T-helper 22 cell (primary cell): Measurements from ENCODE around the gene CORO2B.
"Not testable (repeated sequence)": the region's sequence is repeated elsewhere in the genome, so short reads cannot be mapped to it uniquely, and the experiment has no call there.

Source experiments
- DNase-seq: peaks from one replicate; pipeline ENCODE4 v3.0.0-alpha.2; 2020; ENCODE audit warnings: low read depth

Gene CORO2B

GRCh38 chr15:68647361-68647760 lies 68.6 kb downstream of the CORO2B start:
- DNase-seq = not testable (repeated sequence)

DNA sequence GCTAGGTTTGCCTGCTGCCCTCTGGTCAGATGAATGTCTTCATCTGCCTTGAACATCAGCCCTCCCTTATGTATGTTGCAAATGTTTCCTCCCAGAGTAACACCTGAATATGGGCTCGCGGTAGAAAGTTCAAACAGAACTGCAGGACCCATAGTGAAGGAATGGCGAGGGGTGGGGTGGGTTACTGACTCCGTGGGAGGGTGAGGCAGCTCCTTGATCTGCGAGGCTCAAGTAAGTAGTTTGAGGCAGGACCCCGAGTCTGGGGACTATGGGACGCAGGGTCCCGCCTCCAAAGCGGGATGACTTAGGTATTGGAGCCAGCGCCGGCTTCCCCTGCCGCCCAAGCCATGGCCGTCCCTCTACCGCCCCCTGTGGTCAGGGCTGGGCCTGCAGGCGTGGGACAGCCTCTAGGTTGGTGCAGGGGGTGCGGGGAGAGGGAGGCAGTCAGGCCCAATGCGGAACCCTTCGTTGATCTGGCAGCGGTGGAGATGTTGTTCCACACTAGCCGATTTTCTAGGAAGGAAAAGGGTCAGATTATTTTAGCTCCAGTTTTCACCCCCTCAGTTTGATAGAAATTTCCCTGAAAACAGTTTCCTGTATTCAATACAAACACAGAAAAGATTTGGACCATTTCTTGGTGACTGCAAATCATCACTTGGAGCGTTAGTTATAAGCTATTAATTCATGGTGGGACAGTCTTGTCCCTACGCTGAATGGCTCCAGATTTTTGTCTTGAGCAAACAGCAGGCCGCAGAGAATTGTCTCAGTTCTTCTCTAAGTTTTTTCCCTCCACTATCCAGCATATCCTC lies 72.3 kb downstream of the CORO2B start:
- no peak for DNase-seq

DNA sequence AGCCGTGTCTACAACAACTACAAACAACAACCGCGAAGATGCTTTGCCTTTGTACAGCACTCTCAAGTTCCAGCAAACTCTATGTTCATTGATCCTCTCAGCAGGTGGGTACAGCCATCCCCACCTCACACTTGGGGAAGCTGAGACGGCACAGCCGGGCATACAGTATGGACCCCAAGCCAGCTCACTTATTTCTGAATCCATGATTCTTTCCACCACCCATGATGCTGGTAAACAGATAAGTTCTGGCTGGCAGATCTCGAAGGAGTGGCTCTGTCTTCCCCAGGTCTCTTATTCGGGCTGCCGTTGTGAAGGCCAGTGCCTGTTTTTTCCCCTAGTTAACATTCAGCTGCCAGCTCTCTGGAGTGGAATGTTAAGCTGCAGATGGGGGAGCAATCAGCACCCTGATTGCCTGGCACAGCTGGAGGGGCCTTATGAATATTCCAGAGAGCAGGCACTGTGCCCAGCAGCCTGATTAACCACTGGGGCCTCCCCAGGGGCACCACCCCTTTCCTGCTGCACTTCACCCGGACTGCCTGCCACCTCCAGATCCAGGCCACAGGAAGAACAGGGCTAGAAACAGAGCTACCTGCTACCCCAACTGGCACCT lies 73.2 kb downstream of the CORO2B start:
- DNase-seq = no peak

GRCh38 chr15:68653031-68653635 lies 74.3 kb downstream of the CORO2B start:
- no peak for DNase-seq

GRCh38 chr15:68653801-68654200 lies 75.0 kb downstream of the CORO2B start:
- no peak for DNase-seq

DNA sequence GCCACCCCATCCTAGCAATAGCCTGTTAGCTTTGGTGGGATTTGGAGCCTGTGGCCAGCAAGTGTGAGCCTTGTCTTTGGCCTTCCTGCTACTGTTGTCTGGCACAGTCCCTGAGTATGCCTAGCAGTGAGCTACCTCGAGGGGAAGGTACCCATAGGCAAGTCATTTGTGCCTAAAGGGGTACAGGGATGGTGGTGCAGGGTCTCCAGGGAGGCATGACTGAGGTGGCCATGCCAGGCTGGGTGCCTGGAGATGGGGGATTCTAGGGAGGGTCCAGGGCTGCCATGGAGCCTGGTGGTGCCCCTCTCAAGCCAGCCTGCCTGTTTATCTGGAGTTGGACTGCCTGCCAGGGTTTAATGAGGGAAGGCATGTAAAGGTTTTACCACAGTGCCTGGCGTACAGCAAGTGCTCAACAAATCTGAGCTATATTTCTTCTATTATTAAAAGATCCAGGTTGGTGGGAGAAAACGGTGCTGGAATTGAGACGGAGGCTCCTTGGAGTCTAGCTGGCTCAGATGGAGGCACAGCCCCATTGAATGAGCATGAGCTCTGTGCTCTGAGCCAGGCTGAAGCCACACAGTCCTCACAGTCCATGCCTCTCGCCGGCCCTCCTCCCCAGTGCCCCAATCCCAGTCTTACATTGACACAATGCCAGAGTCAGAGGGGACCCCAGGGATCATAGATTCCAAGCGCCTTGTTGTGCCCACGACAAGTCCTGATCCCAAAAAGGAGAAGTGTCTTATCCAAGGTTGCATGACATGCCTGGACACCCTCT lies 76.2 kb downstream of the CORO2B start:
- DNase-seq = no peak

DNA sequence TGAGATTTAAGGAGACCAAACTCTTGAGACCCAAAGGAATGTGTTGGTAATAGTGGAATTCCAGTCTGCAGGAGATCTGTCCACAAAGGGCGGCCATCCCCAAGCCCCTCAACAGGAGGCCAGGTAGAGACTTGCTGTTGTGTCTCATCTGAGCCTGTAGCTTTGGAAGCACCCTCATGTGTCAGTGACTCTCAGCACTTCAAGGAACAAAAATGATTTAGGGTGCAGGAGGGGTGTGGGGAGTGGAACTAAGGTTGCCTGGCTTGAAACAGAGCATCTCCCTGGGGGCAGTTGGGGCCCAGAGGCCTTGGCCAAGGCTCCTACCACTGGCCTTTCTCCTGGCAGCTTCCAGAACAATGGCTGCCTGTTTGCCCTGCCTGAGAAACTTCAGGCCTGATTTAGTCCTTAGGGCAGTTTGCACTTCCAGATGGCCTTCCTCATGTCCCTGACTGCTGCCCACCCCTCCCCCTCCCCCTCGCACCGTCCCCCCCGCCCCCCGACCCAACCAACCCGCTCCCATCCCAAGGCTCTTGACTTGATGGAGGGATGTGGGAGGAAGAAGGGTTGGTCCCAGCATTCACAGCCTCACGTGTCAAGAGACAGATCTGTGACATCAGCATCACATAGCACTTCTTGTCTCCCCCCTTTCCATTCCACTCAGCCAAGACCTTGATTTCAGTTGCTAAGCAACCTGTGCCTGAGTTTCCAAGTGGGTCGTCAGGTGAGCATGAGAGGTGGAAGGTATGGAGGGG lies 77.1 kb downstream of the CORO2B start:
- DNase-seq = no peak

- DNase-seq = no peak
These were observed 77.6 kb downstream of the CORO2B start for GRCh38 chr15:68656438-68656739.

DNA sequence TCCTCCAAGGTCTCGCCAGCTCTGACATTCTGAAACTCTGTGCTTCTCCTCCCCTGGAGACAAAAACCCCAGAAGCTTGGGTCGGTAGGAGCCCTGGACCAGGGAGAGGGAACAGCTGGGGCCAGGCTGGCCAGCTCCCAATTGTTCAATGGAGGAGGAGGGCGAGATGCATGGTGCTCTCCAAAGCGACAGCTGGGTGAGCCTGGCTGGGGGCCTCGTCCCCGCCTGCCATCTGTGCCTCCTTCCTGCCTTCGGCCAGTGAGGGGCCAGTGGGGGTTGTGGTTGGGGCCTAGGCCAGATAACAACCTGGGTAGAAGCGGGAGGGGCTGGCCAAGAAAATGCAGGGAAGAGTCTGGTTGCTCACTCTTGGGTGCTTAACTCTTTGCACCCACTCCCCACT lies 79.4 kb downstream of the CORO2B start:
- no peak for DNase-seq

GRCh38 chr15:68658641-68659358 lies 80.0 kb downstream of the CORO2B start:
- no peak for DNase-seq

- DNase-seq = no peak
These were observed 84.7 kb downstream of the CORO2B start for GRCh38 chr15:68663526-68663925.

- no peak for DNase-seq
These were observed 87.5 kb downstream of the CORO2B start for GRCh38 chr15:68666120-68666811.

GRCh38 chr15:68666812-68667450 lies 88.1 kb downstream of the CORO2B start:
- DNase-seq = no peak

DNA sequence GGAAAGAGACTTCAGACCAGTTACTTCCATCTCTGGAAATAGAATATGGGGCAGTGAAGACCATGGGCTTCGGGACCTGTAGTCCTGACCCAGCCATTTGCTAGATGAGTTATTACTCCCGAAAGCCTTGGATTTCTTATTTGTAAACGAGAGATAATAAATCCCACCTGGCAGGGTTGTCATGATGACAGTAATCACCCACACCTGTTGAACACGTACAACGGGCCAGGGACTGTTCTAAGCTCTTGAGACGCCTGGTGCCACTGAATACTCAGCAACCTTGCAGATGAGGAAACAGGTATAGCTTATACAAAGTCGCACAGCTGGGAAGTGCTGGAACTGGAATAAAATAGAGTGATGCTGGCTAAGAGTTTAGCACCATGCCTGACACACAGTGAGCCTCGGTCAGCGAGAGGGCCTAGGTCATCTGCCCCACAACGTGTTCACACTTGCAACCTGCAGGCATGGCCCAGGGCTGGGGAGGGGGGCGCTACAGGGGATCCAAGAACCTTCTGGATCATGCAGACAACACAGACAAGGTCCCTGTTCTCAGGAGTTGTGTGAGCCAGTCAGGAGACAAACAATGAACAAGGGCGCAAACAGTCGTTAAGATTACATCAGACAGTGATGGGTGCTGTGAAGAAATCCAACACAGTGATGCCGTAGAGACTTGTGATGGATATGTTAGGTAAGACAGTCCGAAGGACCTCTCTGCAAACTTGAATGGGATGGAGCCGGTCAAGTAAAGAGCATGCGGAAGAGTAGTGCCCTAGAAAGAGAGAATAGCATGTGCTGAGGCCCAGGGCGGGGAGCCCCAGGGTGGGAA lies 89.2 kb downstream of the CORO2B start:
- DNase-seq = no peak

- DNase-seq = no peak
These were observed 90.3 kb downstream of the CORO2B start for GRCh38 chr15:68668926-68669600.

DNA sequence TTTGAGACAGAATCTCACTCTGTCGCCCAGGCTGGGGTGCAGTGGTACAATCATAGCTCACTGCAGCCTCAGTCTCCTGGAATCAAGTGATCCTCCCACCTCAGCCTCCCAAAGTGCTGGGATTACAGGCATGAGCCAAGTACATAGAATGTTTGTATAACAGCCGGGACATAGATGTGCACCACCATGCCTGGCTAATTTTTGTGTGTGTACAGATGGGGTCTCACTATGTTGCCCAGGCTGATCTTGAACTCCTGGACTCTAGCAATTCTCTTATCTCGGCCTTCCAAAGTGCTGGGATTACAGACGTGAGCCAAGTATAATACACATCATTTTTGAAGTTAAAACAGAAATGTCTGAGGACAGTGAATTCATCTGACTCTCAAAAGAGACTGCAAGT lies 93.5 kb downstream of the CORO2B start:
- DNase-seq = no peak

DNA sequence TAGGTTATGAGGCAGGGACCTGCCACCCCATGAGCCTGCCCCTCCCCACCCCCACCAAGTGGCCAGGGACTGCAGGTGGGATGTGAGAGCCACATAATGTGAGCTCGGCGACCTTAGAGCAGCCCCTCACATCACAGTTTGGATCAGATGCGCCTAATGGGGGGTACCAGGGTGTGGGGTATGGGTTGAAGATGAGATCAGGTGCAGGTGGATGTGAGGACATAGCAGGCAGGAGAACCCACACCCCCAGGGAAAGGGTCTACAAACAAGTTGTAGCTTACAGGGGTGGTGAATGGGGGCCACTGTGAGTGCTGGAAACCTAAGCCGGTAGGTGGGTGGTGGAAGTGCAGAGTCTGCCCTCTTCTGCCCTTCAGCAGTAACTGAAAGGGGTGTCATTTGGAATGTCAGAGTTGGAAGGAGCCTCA lies 94.0 kb downstream of the CORO2B start:
- DNase-seq = no peak

GRCh38 chr15:68674975-68675374 lies 96.2 kb downstream of the CORO2B start:
- DNase-seq = no peak
